Mucosa of rectum (tissue), 2 donors: Measurements from ENCODE around the gene OARD1.

ENCODE experiments used
- H3K27ac ChIP-seq, 2 donors: one replicate each; pipeline ENCODE4 v1.7.0; 2013; ENCODE audit warnings: inconsistent platforms in 2 of 2, low read depth in 2 of 2, low read length in 2 of 2
- H3K27me3 ChIP-seq, 2 donors: one replicate each; pipeline ENCODE4 v1.7.0; 2013; ENCODE audit warnings: low read length in 2 of 2; ENCODE audit not compliant: control insufficient read depth in 2 of 2, insufficient read depth in 2 of 2
- H3K36me3 ChIP-seq, 2 donors: one replicate each; pipeline ENCODE4 v1.7.0; 2013; ENCODE audit warnings: low read length in 2 of 2; ENCODE audit not compliant: control insufficient read depth in 2 of 2, insufficient read depth in 2 of 2
- H3K4me1 ChIP-seq, 2 donors: one replicate each; pipeline ENCODE4 v1.7.0; 2013; ENCODE audit warnings: low read length in 2 of 2, mild to moderate bottlenecking in 1 of 2; ENCODE audit not compliant: control insufficient read depth in 2 of 2, insufficient read depth in 2 of 2
- H3K4me3 ChIP-seq, 2 donors: one replicate each; pipeline ENCODE4 v1.7.0; 2013; ENCODE audit warnings: low read length in 2 of 2
- H3K9ac ChIP-seq, 2 donors: one replicate each; pipeline ENCODE4 v1.7.0; 2013; ENCODE audit warnings: low read length in 2 of 2, low read depth in 1 of 2, mild to moderate bottlenecking in 1 of 2
- H3K9me3 ChIP-seq, 2 donors: one replicate each; pipeline ENCODE4 v1.7.0; 2013; ENCODE audit warnings: low read length in 2 of 2; ENCODE audit not compliant: control insufficient read depth in 2 of 2
- donor health status: healthy.
- donor health status: Normal muscosa, but diverticular disease.

The OARD1 gene

DNA sequence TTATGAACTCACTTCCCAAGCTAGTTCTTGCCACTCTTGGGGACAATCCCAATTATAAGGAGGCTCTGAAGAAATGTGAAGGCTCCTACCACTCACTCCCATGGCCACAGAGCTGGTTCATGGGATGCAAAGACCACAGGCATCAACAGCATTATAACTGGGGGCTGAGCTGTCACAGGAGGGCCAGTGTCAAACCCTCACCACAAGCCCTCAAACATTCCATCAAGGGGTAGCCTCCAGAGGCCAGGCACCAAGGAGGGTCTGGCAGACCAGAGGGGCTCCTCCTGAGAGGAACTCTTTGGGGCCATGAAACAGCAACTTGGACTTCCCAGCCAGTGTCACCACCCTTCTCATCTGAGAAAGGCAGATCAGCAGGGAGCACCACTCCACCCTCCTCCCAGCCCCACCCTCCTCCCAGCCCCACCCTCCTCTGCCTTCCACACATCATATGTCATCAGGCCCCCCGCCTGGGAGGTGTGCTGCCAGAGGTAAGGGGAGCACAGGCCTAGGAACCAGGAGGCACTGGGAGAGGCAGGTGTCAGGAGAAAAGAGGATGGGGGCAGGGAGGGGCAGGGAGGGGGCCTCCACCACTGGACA lies 31.1 kb downstream of the OARD1 start:
- H3K4me3 ChIP-seq: no peak overlapping the region
- H3K9me3 ChIP-seq: no peaks in the 10 kb centered on the region
- H3K36me3 ChIP-seq: no peaks in the 10 kb centered on the region
- no peak overlapping the region for H3K9ac ChIP-seq
- peaks cover 11 to 21% of the 10 kb centered on the region in 2 donors for H3K4me1 ChIP-seq
- no peaks in the 10 kb centered on the region for H3K27me3 ChIP-seq
- H3K27ac ChIP-seq: peak overlapping the region; percentile 49 to 53

DNA sequence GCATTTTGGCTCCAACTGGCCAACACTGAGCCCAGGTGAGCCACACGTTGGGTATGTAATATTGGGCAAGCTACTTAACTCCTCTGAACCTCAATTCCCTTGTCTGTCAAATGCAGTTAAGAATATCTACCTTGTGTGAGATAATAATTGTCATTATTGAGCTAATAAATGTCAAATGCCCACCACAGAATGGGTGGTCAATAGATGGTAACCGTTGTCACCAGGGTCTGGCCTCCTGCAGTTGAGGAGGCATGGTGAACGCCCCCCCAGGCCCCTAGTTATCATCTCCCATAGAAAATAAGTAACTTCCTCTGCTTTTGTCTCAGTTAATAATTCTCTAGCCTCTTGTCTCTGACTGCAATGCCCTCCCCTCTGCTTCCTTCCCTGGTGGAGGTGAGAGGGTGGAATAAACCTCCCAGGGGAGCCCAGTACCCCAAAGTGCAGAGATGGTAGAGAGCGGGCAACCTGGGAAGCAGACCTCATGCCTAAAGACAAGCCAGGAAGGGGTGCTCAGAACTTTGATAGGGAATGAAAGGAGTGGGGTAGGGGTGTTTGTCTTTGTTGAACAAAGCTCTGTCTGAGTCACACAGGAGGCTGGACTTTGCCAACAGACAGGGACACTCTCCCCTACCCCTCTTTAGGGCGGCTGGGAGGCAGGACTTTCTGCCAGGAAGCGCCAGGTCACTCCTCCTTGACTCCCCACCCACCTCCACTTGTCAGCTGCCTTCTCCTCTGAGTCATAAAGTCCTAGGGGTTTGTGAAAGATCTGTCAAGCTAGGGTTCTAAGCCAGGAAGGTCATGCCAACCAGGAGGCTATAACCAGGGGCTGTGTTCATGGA lies 31.8 kb downstream of the OARD1 start:
- Histone ChIP-seq H3K4me1 (peaks cover 11 to 21% of the 10 kb centered on the region in 2 donors), H3K36me3 (no peaks in the 10 kb centered on the region), H3K9ac (no peak overlapping the region)

DNA sequence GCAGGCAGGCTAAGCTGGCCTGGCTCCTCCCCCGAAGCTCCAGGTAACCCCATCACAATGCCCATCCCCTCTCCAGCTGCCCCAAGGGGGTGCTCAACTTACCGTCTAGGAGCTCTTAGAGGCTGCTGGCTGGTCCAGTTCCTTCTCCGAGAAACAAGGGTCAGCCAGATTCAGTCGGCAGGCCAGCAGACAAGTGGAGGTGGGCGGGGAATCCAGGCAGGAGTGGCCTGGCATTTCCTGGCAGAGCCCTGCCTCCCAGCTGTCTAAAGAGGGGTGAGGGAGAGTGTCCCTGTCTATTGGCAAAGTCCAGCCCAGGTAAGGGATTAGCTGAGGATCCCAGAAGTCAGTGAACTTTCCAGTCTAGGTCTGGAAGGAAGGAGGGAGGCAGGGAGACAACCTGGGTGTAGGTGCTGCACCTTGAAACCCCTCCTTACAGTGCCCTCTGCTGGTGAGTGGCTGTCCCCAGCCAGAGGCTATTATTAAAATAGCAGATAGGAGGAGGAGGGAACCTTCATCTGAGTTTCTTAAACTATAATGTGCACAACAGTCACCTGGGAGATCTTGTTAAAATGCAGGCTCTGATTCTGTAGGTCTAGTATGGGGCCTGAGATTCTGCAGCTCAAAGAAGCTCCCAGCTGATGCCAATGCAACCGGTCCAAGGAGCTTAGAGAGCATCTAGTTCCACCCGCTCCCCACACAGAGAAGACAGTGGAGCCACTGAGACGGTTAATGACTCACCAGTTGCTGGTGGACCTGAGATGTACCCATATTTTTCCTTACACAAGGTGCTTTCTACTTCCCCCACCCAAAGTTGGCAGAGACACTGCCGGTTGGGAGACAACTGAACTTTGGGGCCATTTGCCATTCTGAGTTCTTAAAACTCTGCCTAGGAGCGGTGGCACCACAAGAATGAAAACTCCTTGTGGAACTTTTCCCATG lies 32.8 kb downstream of the OARD1 start, which contains the start of gene UNC5CL:
TSS of gene UNC5CL (minus strand) at position 162 of the 939 bp plus-strand sequence. CDS start 4,147 bp downstream, outside the sequence.
- Histone ChIP-seq H3K4me3 (peak within 1 kb of the TSS; percentile 2 to 58), H3K4me1 (peaks cover 11 to 21% of the 10 kb centered on the region in 2 donors), H3K36me3 (no peaks in the 10 kb centered on the region), H3K9ac (peak within 1 kb of the TSS in 1 of 2 donors; percentile 35), H3K27me3 (no peaks in the 10 kb centered on the region), H3K27ac (peak within 1 kb of the TSS; percentile 53), H3K9me3 (no peaks in the 10 kb centered on the region)

More for the DNA sequence above, 31.8 kb downstream of the OARD1 start:
- H3K9me3 ChIP-seq: no peaks in the 10 kb centered on the region
- H3K27me3 ChIP-seq: no peaks in the 10 kb centered on the region
- no peak overlapping the region for H3K4me3 ChIP-seq
- H3K27ac ChIP-seq: peak overlapping the region; percentile 49 to 53

DNA sequence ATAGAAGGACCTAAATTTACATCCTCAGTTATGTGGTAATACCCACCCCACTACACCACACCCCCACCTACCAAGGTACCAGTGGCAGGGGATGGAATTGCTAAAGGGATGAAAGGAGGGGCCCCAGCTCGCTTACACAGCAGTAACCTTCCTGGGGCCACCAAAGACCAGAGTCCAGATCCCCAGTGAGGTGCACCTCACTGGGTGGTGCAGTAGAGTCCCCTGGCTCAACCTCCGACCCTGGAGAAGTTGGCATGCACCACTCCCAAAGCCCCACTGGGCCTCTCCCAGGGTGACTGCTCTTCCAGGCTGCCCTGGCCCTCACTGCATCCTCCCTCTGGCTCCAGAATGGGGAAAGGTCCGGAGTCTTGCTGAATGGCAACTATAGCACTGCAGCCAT lies 34.0 kb downstream of the OARD1 start:
- no peaks in the 10 kb centered on the region for H3K9me3 ChIP-seq
- H3K36me3 ChIP-seq: no peaks in the 10 kb centered on the region
- no peaks in the 10 kb centered on the region for H3K27me3 ChIP-seq
- peaks cover 11 to 21% of the 10 kb centered on the region in 2 donors for H3K4me1 ChIP-seq
- no peak overlapping the region for H3K9ac ChIP-seq
- no peak overlapping the region for H3K27ac ChIP-seq
- no peak overlapping the region for H3K4me3 ChIP-seq

DNA sequence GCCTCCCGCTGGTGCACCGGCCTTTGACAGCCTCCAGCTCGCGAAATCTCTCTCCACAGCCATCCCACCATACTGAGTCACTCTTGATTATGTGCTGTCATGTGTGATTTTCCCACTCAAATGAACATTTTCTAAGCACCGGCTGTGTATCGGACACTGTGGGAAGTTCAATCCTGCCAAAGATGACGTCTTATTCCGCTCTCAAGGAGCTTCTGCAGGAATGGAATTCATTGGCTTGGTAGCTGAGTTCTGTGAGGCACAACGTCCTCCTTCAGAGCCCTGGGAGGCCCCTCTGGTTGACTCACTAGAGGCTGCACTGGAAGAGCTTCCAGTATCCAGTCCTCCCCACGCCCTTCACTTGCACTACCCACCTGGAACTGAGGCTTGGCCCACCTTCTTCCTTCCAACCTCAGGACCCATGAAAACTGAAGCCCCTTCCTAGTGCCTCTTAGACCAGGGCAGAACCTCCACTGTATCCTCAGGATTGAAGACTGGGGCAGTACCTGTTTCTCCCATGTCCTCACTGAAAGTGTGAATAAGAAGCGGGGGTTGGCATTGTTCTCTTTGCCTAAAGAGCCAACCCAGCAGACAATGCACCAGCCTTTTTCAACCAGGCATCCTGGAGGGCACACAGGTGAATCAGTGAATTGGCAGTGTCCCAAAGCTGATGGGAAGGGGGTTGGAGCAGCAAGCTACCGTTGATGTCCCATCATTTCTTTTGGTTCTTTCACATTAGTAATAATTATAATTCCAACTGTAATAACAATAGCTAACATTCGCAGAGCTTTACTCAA lies 34.9 kb downstream of the OARD1 start:
- Histone ChIP-seq H3K27me3 (no peaks in the 10 kb centered on the region), H3K9me3 (no peaks in the 10 kb centered on the region), H3K4me3 (no peak overlapping the region), H3K36me3 (no peaks in the 10 kb centered on the region), H3K9ac (no peak overlapping the region), H3K27ac (no peak overlapping the region), H3K4me1 (peaks cover 11 to 21% of the 10 kb centered on the region in 2 donors)

DNA sequence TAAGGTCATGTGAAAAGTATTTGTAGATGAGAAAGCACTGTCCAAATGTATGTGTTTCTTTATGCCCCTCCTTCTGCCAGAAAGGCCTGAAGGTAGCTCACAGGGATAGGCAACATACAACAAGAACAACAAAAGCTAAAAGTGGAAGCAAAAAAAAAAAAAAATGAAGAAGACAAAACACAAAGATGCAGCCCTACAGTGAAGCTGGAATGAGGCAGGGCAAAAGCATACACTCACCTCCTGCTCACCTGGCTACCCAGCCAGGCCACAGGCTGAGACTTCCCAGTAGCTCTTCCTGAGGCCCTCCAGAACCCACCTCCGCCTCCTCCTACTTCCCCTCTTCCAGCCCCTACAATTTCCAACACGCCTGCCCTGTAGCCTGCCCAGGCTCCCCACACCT lies 35.6 kb downstream of the OARD1 start:
- no peaks in the 10 kb centered on the region for H3K36me3 ChIP-seq
- no peak overlapping the region for H3K4me3 ChIP-seq
- H3K9me3 ChIP-seq: no peaks in the 10 kb centered on the region
- no peak overlapping the region for H3K9ac ChIP-seq
- no peak overlapping the region for H3K27ac ChIP-seq
- H3K4me1 ChIP-seq: peaks cover 11 to 21% of the 10 kb centered on the region in 2 donors
- H3K27me3 ChIP-seq: no peaks in the 10 kb centered on the region

DNA sequence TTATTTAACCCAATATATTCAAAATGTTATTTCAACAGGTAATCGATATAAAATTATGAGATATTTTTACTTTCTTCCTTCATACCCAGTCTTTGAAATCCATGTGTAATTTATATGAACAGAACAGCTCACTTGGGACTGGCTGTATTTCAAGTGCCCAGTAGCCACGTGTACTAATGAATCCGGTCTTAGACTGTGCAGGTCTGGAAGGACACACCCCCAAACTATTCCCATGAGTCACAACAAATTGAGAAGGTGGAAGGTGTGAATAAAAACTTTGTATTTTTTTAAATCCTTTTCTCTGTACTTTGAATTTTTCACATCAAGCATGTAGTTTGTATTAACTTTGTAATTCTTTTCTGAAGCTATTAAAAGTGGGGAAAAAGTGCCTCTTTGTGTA lies 36.0 kb downstream of the OARD1 start:
- no peak overlapping the region for H3K9ac ChIP-seq
- H3K27ac ChIP-seq: no peak overlapping the region
- peaks cover 11 to 21% of the 10 kb centered on the region in 2 donors for H3K4me1 ChIP-seq

DNA sequence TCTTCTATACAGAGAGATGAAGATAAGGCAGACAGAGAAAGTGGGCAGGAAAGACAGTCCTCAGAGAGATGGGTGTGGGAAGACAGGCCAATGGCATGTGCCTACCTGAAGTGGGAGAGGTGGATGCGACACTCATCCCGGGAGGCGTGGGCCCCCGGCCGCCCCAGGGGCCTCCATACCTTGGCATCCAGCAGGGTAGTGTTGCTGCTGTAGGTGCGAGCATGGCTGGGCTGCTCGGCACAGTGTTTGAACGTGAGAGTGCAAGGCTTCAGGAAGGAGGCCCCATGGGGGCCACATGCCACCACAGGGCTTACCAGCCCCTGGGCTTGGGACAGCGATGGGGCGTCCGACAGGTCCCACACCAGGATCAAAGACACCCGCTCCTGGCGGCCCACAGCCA lies 38.4 kb downstream of the OARD1 start:
- Histone ChIP-seq H3K4me3 (no peak overlapping the region), H3K9ac (no peak overlapping the region), H3K36me3 (no peaks in the 10 kb centered on the region), H3K27ac (no peak overlapping the region), H3K9me3 (no peaks in the 10 kb centered on the region), H3K4me1 (peaks cover 0 to under 1% of the 10 kb centered on the region in 2 donors), H3K27me3 (no peaks in the 10 kb centered on the region)

More for the DNA sequence above, 36.0 kb downstream of the OARD1 start:
- no peaks in the 10 kb centered on the region for H3K36me3 ChIP-seq
- no peak overlapping the region for H3K4me3 ChIP-seq
- H3K9me3 ChIP-seq: no peaks in the 10 kb centered on the region
- H3K27me3 ChIP-seq: no peaks in the 10 kb centered on the region

DNA sequence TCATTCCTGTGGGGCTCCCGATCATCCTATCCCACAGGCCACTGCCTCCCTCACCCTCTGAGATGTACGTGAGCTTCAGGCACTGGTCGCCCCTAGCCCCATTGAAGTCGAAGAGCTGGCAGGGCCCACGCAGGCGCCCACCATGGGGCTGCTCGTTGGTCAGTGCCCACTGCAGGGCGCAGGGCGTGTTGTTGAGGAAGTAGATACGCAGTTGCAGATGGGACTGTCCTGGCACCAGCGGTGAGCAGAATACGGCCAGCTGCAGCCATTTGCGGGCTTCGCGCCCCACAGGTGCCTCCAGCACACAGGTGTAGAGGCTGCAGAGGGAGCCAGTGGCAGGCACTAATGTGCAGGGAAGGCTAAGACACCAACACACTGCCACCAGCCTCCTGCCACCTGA lies 39.3 kb downstream of the OARD1 start:
- Histone ChIP-seq H3K36me3 (no peaks in the 10 kb centered on the region), H3K9me3 (no peaks in the 10 kb centered on the region), H3K27me3 (no peaks in the 10 kb centered on the region), H3K27ac (no peak overlapping the region), H3K4me3 (no peak overlapping the region), H3K9ac (no peak overlapping the region), H3K4me1 (peaks cover 1 to 6% of the 10 kb centered on the region in 2 donors)
